Sciatic nerve (tissue), 1 donor: Measurements from ENCODE around the gene SHD. TPM values are rescaled to one million over a fixed set of nuclear protein-coding genes. Genes with fewer than 3 reads are reported as not detected.

Experiments
- total RNA-seq: library from RNA; stranded (reverse); fragmentation: NEBNext Ultra II Directional; extraction: Animal tissue kit (Norgen Biotek cat#: 25700); gene quantifications from one replicate; pipeline ENCODE4 v1.2.1, GENCODE V29; 2021
- donor health status: DM: no; HTN: no; CAD: no.

The SHD gene
- total RNA-seq, 1 donor from 2014 or later, result not detected

Other genes starting within 250 kb of the SHD start
- gene ZBTB7A, start 212.4 kb upstream of the SHD start, total RNA-seq, result 54.2 TPM
- gene MAP2K2, start 155.1 kb upstream of the SHD start, total RNA-seq, result 108 TPM
- gene CREB3L3, start 125.6 kb upstream of the SHD start, total RNA-seq, result not detected
- 19.0 TPM for gene SIRT6, start 96.7 kb upstream of the SHD start, total RNA-seq
- gene ANKRD24, start 96.6 kb upstream of the SHD start, total RNA-seq, result 1.3 TPM
- gene EBI3, start 49.7 kb upstream of the SHD start, total RNA-seq, result 3.0 TPM
- gene YJU2, start 32.2 kb upstream of the SHD start, total RNA-seq, result 17.3 TPM
- 0.85 TPM for gene TMIGD2, start 23.1 kb downstream of the SHD start, total RNA-seq
- 0.31 TPM for gene FSD1, start 25.3 kb downstream of the SHD start, total RNA-seq
- 3.7 TPM for gene STAP2, start 59.6 kb downstream of the SHD start, total RNA-seq
- 13.1 TPM for gene MPND, start 64.3 kb downstream of the SHD start, total RNA-seq
- gene SH3GL1, start 121.3 kb downstream of the SHD start, total RNA-seq, result 71.8 TPM
- gene CHAF1A, start 123.4 kb downstream of the SHD start, total RNA-seq, result 8.0 TPM
- 107 TPM for gene UBXN6, start 178.5 kb downstream of the SHD start, total RNA-seq
- gene HDGFL2, start 193.0 kb downstream of the SHD start, total RNA-seq, result 37.7 TPM
- 58.1 TPM for gene PLIN4, start 239.2 kb downstream of the SHD start, total RNA-seq